ENCODE results near the gene IL34.

GRCh38 chr16:70706948-70707465, 60.6 kb downstream of the IL34 start:
- TF ChIP-seq CTCF (IDR thresholded peaks at IDR 0.05) (no peak), POLR2AphosphoS5 (IDR thresholded peaks at IDR 0.05; ENCODE audit: insufficient read depth in 1 of 2, low read depth in 1 of 2) (peak; percentile 14 to 91)

All from vagina (tissue), 2 donors.